HT1080 (cell line): ENCODE data around the gene CEP97. TPM values are rescaled to one million over a fixed set of nuclear protein-coding genes. Genes with fewer than 3 reads are reported as not detected.

Experiments used
- DNase-seq: peaks from one replicate; pipeline ENCODE4 v3.0.0-alpha.2; 2015; ENCODE audit warnings: low read depth
- total RNA-seq: library from RNA; depleted of rRNA; stranded (reverse); fragments of >200 nt; shearing (Covaris generic); gene quantifications from 2 replicates; pipeline ENCODE4 v1.2.3, GENCODE V29; 2014; rRNA removed

Gene CEP97
- total RNA-seq, 1 experiment from 2014 or later = 11.1 TPM

GRCh38 chr3:101812895-101813294 is 88.5 kb downstream of the CEP97 start:
- no peak for DNase-seq

DNA sequence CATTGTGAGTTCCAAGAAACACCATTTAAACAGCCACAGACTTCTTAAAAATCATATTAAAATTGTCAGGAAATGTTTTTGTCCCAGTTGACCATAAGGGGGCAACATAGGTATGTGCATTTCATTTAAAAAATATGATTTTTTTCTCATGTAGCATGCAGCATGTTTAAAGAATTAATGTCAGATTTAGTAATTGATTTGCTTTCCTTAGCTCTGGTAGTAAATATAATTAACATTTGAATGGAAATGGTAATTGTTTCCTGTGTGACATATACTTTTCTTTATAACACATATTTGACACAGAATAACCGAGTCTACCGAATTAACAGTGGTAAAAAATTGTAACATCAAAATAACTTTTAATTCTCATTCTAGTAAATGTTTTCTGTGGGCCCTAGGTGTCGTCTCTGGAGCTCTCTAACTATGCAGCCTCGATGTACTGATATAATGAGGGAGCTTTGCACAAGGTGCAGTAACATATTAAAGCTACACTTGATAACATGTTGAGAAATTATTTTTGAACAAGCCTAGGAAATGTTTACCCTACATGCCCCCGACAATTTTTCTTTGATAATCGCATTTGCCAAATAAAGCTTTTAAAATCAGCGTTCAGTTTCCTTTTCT is 89.5 kb downstream of the CEP97 start:
- DNase-seq = no peak

GRCh38 chr3:101814835-101815234 is 90.4 kb downstream of the CEP97 start:
- no peak for DNase-seq

- no peak for DNase-seq
Observed at GRCh38 chr3:101816215-101817149, 92.1 kb downstream of the CEP97 start.

- DNase-seq = no peak
Observed at GRCh38 chr3:101817992-101818391, 93.6 kb downstream of the CEP97 start.

GRCh38 chr3:101819649-101820206 is 95.3 kb downstream of the CEP97 start:
- no peak for DNase-seq

Other genes starting within 250 kb of the CEP97 start
- 4.4 and 4.6 TPM in 2 replicates for gene SENP7, start 211.4 kb upstream of the CEP97 start, total RNA-seq
- gene TRMT10C, start 162.7 kb upstream of the CEP97 start, total RNA-seq = 47.6 and 50.8 TPM in 2 replicates
- gene PCNP, start 150.4 kb upstream of the CEP97 start, total RNA-seq = 68.6 and 85.8 TPM in 2 replicates
- 23.8 and 24.7 TPM in 2 replicates for gene ZBTB11, start 47.5 kb upstream of the CEP97 start, total RNA-seq
- gene RPL24, start 37.9 kb upstream of the CEP97 start, total RNA-seq = 1,794 and 2,156 TPM in 2 replicates
- 13.6 and 15.7 TPM in 2 replicates for gene NXPE3, start 54.6 kb downstream of the CEP97 start, total RNA-seq
- gene NFKBIZ, start 124.9 kb downstream of the CEP97 start, total RNA-seq = 13.3 and 15.8 TPM in 2 replicates